ENCODE measurements around the gene CHRND. TPM values are rescaled to one million over a fixed set of nuclear protein-coding genes. Genes with fewer than 3 reads are reported as not detected.

The CHRND gene
- total and polyA plus RNA-seq, 2 of the 13 experiments (the other 11 are each of a cell fraction or from before 2014, with no cell fraction given), result 0.18 TPM; not detected in 1

- TF ChIP-seq, protein P1, sequence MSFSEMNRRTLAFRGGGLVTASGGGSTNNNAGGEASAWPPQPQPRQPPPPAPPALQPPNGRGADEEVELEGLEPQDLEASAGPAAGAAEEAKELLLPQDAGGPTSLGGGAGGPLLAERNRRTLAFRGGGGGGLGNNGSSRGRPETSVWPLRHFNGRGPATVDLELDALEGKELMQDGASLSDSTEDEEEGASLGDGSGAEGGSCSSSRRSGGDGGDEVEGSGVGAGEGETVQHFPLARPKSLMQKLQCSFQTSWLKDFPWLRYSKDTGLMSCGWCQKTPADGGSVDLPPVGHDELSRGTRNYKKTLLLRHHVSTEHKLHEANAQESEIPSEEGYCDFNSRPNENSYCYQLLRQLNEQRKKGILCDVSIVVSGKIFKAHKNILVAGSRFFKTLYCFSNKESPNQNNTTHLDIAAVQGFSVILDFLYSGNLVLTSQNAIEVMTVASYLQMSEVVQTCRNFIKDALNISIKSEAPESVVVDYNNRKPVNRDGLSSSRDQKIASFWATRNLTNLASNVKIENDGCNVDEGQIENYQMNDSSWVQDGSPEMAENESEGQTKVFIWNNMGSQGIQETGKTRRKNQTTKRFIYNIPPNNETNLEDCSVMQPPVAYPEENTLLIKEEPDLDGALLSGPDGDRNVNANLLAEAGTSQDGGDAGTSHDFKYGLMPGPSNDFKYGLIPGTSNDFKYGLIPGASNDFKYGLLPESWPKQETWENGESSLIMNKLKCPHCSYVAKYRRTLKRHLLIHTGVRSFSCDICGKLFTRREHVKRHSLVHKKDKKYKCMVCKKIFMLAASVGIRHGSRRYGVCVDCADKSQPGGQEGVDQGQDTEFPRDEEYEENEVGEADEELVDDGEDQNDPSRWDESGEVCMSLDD (CRISPR knock-in tag; IDR thresholded peaks at IDR 0.05; ENCODE audit: borderline replicate concordance), result no peak
- TF ChIP-seq DMAP1 (CRISPR knock-in tag; IDR thresholded peaks at IDR 0.05) (no peak), ZNF354B (CRISPR knock-in tag; IDR thresholded peaks at IDR 0.05) (no peak), ZNF598 (CRISPR knock-in tag; IDR thresholded peaks at IDR 0.05; ENCODE audit: borderline replicate concordance) (no peak), GABPA (IDR thresholded peaks at IDR 0.05; ENCODE audit: low read depth, low read length) (no peak), GABPA (CRISPR knock-in tag; IDR thresholded peaks at IDR 0.05; ENCODE audit: low read depth) (no peak)
Observed at GRCh38 chr2:232501794-232502390, 24.1 kb upstream of the CHRND start (continued).

GRCh38 chr2:232502511-232502910 lies 23.4 kb upstream of the CHRND start:
- H3K79me2 ChIP-seq (ENCODE audit: insufficient read depth, low read length), result no peaks in the 10 kb centered on the region
- no peaks in the 10 kb centered on the region for H4K20me1 ChIP-seq (ENCODE audit: insufficient read depth, low read length)
- no peaks in the 10 kb centered on the region for H3K36me3 ChIP-seq (replicated peaks in 1 of 2; ENCODE audit: control insufficient read depth in 1 of 2, insufficient read depth in 2 of 2, low read length in 2 of 2)
- POLR2A ChIA-PET, result no interaction called here
- WGBS (ENCODE audit: low lambda C conversion rate), result 69% methylated on average over 20 of the region's 21 CpGs
- no peak overlapping the region for H3K27ac ChIP-seq (ENCODE audit: extremely low read length, insufficient read depth, low read length)
- no TSS peak for BruUV-seq (replicated peaks)
- H3K27me3 ChIP-seq (ENCODE audit: control insufficient read depth in 1 of 2, insufficient read depth in 2 of 2, low read length in 2 of 2), result peaks cover 18 to 92% of the 10 kb centered on the region in 2 experiments
- peak overlapping the region in 1 of 3 experiments; percentile 8; a peak in 1 of 6 replicates for H3K4me3 ChIP-seq (replicated peaks in 1 of 3; ENCODE audit: insufficient read depth in 1 of 3, low read depth in 2 of 3, low read length in 3 of 3)
- H3K4me1 ChIP-seq (ENCODE audit: insufficient read depth, low read length), result peaks cover 11% of the 10 kb centered on the region
- H3K9me3 ChIP-seq (ENCODE audit: low read length), result no peaks in the 10 kb centered on the region
- FAIRE-seq (no peak), DNase-seq (ENCODE audit: low spot score) (no peak), ATAC-seq (no peak)
- CTCF ChIA-PET (ENCODE audit: low intra/inter-chr PET ratio, low total read pairs), result no interaction called here
- no peak overlapping the region for H2AFZ ChIP-seq (ENCODE audit: low read length)
- H3K4me2 ChIP-seq (ENCODE audit: low read depth, low read length), result no peak overlapping the region
- in situ Hi-C loops (cut with HindIII; ENCODE audit: extremely low pct_ligation_motif_present, low pct_unique_long_range_greater_than_20kb), result no loop called here
- intact Hi-C loops (cut with micrococcal nuclease; ENCODE audit: unreplicated experiment), result no loop called here
- no peak overlapping the region for H3K9ac ChIP-seq (ENCODE audit: insufficient read depth, low read depth, low read length)
- no peak for TF ChIP-seq HNRNPLL (IDR thresholded peaks at IDR 0.05; ENCODE audit: low read depth, low read length, poor library complexity, severe bottlenecking)
- no peak for TF ChIP-seq ZNF563 (CRISPR knock-in tag; IDR thresholded peaks at IDR 0.05)
- TF ChIP-seq ZBTB7A (CRISPR knock-in tag; IDR thresholded peaks at IDR 0.05), result peak; percentile 57; the same call in 1 of the 2 replicates
- TF ChIP-seq, protein P2, sequence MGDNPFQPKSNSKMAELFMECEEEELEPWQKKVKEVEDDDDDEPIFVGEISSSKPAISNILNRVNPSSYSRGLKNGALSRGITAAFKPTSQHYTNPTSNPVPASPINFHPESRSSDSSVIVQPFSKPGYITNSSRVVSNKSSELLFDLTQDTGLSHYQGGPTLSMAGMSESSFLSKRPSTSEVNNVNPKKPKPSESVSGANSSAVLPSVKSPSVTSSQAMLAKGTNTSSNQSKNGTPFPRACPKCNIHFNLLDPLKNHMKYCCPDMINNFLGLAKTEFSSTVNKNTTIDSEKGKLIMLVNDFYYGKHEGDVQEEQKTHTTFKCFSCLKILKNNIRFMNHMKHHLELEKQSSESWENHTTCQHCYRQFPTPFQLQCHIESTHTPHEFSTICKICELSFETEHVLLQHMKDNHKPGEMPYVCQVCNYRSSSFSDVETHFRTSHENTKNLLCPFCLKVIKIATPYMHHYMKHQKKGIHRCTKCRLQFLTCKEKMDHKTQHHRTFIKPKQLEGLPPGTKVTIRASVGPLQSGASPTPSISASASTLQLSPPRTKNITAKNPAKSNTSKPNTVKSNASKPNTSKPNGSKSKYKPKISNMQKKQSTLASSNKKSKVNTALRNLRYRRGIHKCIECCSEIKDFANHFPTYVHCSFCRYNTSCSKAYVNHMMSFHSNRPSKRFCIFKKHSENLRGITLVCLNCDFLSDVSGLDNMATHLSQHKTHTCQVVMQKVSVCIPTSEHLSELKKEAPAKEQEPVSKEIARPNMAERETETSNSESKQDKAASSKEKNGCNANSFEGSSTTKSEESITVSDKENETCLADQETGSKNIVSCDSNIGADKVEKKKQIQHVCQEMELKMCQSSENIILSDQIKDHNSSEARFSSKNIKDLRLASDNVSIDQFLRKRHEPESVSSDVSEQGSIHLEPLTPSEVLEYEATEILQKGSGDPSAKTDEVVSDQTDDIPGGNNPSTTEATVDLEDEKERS (CRISPR knock-in tag; IDR thresholded peaks at IDR 0.05), result no peak
- TF ChIP-seq ZNF878 (CRISPR knock-in tag; IDR thresholded peaks at IDR 0.05), result no peak
- no peak for TF ChIP-seq SOX6 (IDR thresholded peaks at IDR 0.05)
- no peak for TF ChIP-seq SOX6 (CRISPR knock-in tag; IDR thresholded peaks at IDR 0.05)
- no peak for TF ChIP-seq STAG1 (CRISPR knock-in tag; IDR thresholded peaks at IDR 0.05)
- no peak for TF ChIP-seq ZNF615 (CRISPR knock-in tag; IDR thresholded peaks at IDR 0.05; ENCODE audit: borderline replicate concordance)
- TF ChIP-seq ZNF552 (CRISPR knock-in tag; IDR thresholded peaks at IDR 0.05; ENCODE audit: borderline replicate concordance), result no peak
- no peak for TF ChIP-seq BCL6 (CRISPR knock-in tag; IDR thresholded peaks at IDR 0.05)
- no peak for TF ChIP-seq PHF5A (CRISPR knock-in tag; IDR thresholded peaks at IDR 0.05; ENCODE audit: low read depth, unreplicated experiment)
- TF ChIP-seq TFDP2 (CRISPR knock-in tag; IDR thresholded peaks at IDR 0.05), result no peak
